ENCODE results near the gene TCFL5. TPM values are rescaled to one million over a fixed set of nuclear protein-coding genes. Genes with fewer than 3 reads are reported as not detected.

TCFL5 gene
- total RNA-seq, 1 experiment from 2014 or later = 15.1 TPM

DNA sequence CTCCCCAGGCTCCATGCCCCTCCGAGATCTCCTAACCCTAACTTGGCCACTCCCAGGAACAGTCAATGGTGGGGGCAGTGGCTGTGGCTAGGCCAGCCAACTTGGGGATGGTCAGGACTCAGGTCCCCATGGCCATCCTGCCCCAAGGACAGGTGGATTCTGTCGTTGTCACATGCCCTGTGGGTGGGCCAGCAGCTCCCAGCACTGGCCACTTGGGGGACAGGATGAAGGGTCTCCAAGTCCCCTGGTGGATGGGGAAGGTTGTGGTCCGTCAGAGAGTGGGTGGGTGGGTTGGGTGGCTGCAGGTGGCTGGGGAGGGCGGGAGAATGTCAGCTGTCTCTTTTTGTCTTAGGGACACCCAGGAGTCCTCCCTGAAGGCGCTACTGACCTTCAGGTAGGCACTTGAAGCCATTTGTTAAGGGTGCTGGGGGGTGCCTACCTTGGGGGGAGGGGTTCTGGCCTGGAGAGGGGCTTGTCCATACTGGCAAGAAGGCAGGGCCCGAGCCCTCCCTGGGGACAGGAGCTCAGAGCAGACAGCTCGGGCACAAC is 39.3 kb downstream of the TCFL5 start:
- Histone ChIP-seq H3K4me3 (ENCODE audit: low read depth, low read length) (no peak overlapping the region), H3K9me3 (no peaks in the 10 kb centered on the region), H3K27me3 (replicated peaks; ENCODE audit: control insufficient read depth, insufficient read depth, low read length) (no peaks in the 10 kb centered on the region), H3K36me3 (ENCODE audit: control insufficient read depth, insufficient read depth, low read length) (no peaks in the 10 kb centered on the region), H3K4me1 (peaks cover 6% of the 10 kb centered on the region)
- peak in 1 of 2 experiments; percentile 38 for TF ChIP-seq CTCF (IDR thresholded peaks at IDR 0.05; ENCODE audit: insufficient read depth in 1 of 2, low read depth in 1 of 2, low read length in 1 of 2, severe bottlenecking in 1 of 2, unreplicated experiment in 1 of 2)
- intact Hi-C loops (cut with micrococcal nuclease; ENCODE audit: unreplicated experiment) = no loop called here
- Mint-ChIP-seq H3K27ac (ENCODE audit: unreplicated experiment) (no peak overlapping the region), H3K36me3 (ENCODE audit: insufficient read depth, unreplicated experiment) (no peaks in the 10 kb centered on the region), H3K27me3 (ENCODE audit: insufficient read depth, unreplicated experiment) (no peaks in the 10 kb centered on the region), H3K4me1 (ENCODE audit: low read depth, unreplicated experiment) (no peaks in the 10 kb centered on the region), H3K9me3 (ENCODE audit: unreplicated experiment) (no peaks in the 10 kb centered on the region), H3K4me3 (ENCODE audit: unreplicated experiment) (no peak overlapping the region)
- ChIA-PET CTCF (interaction anchor here (0.6 to 1.7 kb wide), 18 partner anchors 10 to 539 kb away, joined by 3 to 10 read pairs (median 5); partner anchors contain the start of gene TCFL5), POLR2A (interaction anchor here (1.0 kb wide), 1 partner anchor 28 kb away, joined by 4 read pairs; no protein-coding TSS in a partner anchor)
- DNase-seq = no peak
- no TSS peak for BruUV-seq (replicated peaks)

DNA sequence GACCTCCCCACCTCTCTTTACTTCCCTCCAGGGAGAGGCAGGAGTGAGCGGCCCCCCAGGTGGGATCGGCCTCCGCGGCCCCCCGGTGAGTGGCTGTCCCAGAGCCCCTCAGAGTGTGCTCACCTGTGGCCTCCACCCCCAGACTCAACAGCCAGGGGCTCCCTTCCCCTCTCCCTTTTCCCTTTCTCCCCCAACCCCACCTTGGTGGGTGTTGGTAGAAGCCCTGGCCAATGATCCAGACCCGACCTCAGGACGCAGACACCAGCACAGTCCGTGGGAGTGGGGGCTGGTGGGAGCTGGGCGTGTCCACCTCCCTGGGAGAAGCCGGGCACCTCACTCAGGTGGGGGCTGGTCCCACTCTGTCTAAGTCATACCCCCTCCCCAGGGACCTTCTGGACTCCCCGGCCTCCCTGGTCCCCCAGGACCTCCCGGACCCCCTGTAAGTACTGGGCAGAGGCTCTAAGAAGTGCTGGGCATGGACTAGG is 39.9 kb downstream of the TCFL5 start:
- intact Hi-C loops (cut with micrococcal nuclease; ENCODE audit: unreplicated experiment) = no loop called here
- Mint-ChIP-seq H3K9me3 (ENCODE audit: unreplicated experiment) (no peaks in the 10 kb centered on the region), H3K4me1 (ENCODE audit: low read depth, unreplicated experiment) (no peaks in the 10 kb centered on the region), H3K36me3 (ENCODE audit: insufficient read depth, unreplicated experiment) (no peaks in the 10 kb centered on the region), H3K27me3 (ENCODE audit: insufficient read depth, unreplicated experiment) (no peaks in the 10 kb centered on the region), H3K27ac (ENCODE audit: unreplicated experiment) (no peak overlapping the region), H3K4me3 (ENCODE audit: unreplicated experiment) (no peak overlapping the region)
- POLR2A ChIA-PET = no interaction called here
- CTCF ChIA-PET = interaction anchor here (0.6 to 1.3 kb wide), 4 partner anchors 23 to 269 kb away, joined by 3 to 7 read pairs (median 4); no protein-coding TSS in a partner anchor
- no peak for TF ChIP-seq CTCF (IDR thresholded peaks at IDR 0.05; ENCODE audit: insufficient read depth in 1 of 2, low read depth in 1 of 2, low read length in 1 of 2, severe bottlenecking in 1 of 2, unreplicated experiment in 1 of 2)
- Histone ChIP-seq H3K4me1 (peaks cover 10% of the 10 kb centered on the region), H3K4me3 (ENCODE audit: low read depth, low read length) (no peak overlapping the region), H3K27me3 (replicated peaks; ENCODE audit: control insufficient read depth, insufficient read depth, low read length) (no peaks in the 10 kb centered on the region), H3K9me3 (no peaks in the 10 kb centered on the region), H3K36me3 (ENCODE audit: control insufficient read depth, insufficient read depth, low read length) (no peaks in the 10 kb centered on the region)
- DNase-seq = no peak
- BruUV-seq (replicated peaks) = no TSS peak

GRCh38 chr20:62820962-62821725 is 40.5 kb downstream of the TCFL5 start:
- Mint-ChIP-seq H3K9me3 (ENCODE audit: unreplicated experiment) (no peaks in the 10 kb centered on the region), H3K4me3 (ENCODE audit: unreplicated experiment) (no peak overlapping the region), H3K4me1 (ENCODE audit: low read depth, unreplicated experiment) (no peaks in the 10 kb centered on the region), H3K27me3 (ENCODE audit: insufficient read depth, unreplicated experiment) (no peaks in the 10 kb centered on the region), H3K36me3 (ENCODE audit: insufficient read depth, unreplicated experiment) (no peaks in the 10 kb centered on the region), H3K27ac (ENCODE audit: unreplicated experiment) (no peak overlapping the region)
- CTCF ChIA-PET = no interaction called here
- POLR2A ChIA-PET = no interaction called here
- DNase-seq = no peak
- TF ChIP-seq CTCF (IDR thresholded peaks at IDR 0.05; ENCODE audit: insufficient read depth in 1 of 2, low read depth in 1 of 2, low read length in 1 of 2, severe bottlenecking in 1 of 2, unreplicated experiment in 1 of 2) = no peak
- intact Hi-C loops (cut with micrococcal nuclease; ENCODE audit: unreplicated experiment) = no loop called here
- no peaks in the 10 kb centered on the region for H3K27me3 ChIP-seq (replicated peaks; ENCODE audit: control insufficient read depth, insufficient read depth, low read length)
- BruUV-seq (replicated peaks) = no TSS peak
- H3K9me3 ChIP-seq = no peaks in the 10 kb centered on the region
- H3K4me3 ChIP-seq (ENCODE audit: low read depth, low read length) = no peak overlapping the region
- H3K36me3 ChIP-seq (ENCODE audit: control insufficient read depth, insufficient read depth, low read length) = no peaks in the 10 kb centered on the region
- H3K4me1 ChIP-seq = peaks cover 15% of the 10 kb centered on the region

Measured in Caco-2 (cell line).